HCT116 (cell line): ENCODE data around the gene ERICH6. TPM values are rescaled to one million over a fixed set of nuclear protein-coding genes. Genes with fewer than 3 reads are reported as not detected.

ENCODE experiments used
- ATAC-seq: fragments of 200-7000 bp; cut with Tn5 transposase; 2 replicates; pipeline ENCODE4 v1.9.1; 2020; ENCODE audit warnings: mild to moderate bottlenecking, moderate library complexity
- BruUV-seq: library from RNA; stranded (reverse); fragments of 400-500 nt; replicated peaks from 2 replicates; lab custom pipeline; 2021; lab: Mats Ljungman, UMichigan
- CTCF ChIA-PET: fragments of 300-600 bp; sonication (Branson Sonifier 250); formaldehyde crosslinking; loops from one replicate; lab custom pipeline; 2021; ENCODE audit warnings: antibody characterized with exemption; lab: Charles Lee
- POLR2A ChIA-PET: fragments of 300-600, 350-600 bp; sonication (Branson Sonifier 250); formaldehyde crosslinking; loops from one replicate; lab custom pipeline; 2021; ENCODE audit warnings: antibody characterized with exemption; lab: Charles Lee
- RAD21 ChIA-PET, 2 experiments: fragments of 300-600 bp; sonication (Branson Sonifier 250); formaldehyde crosslinking; loops; one replicate each; lab custom pipeline; 2023; ENCODE audit warnings: low total read pairs in 2 of 2; ENCODE audit not compliant: uncharacterized antibody in 2 of 2, unreplicated experiment in 2 of 2, low non-redundant PET in 1 of 2; lab: Charles Lee
- DNase-seq: peaks from one replicate; pipeline ENCODE4 v3.0.0-alpha.2; 2010; ENCODE audit warnings: low read depth, low spot score
- H2AFZ ChIP-seq: fragments of 200-600 bp; shearing (Covaris generic), sonication (generic); 2 replicates; pipeline ENCODE4 v1.6.1; 2017; ENCODE audit warnings: low read depth, mixed run types, mixed read lengths, antibody characterized with exemption, low read length; ENCODE audit not compliant: poor library complexity, severe bottlenecking
- H3K27ac ChIP-seq: 2 replicates; pipeline ENCODE4 v1.5.1; 2012; ENCODE audit warnings: low read depth, low read length
- H3K27me3 ChIP-seq: fragments of 200-600 bp; sonication (generic); 2 replicates; pipeline ENCODE4 v1.6.1; 2016; ENCODE audit warnings: mixed run types, low read length, mixed read lengths; ENCODE audit not compliant: insufficient read depth
- H3K36me3 ChIP-seq, 2 experiments: fragments of 200-500 bp in 1 of 2; fragments of 200-600 bp in 1 of 2; sonication (Bioruptor generic) in 1 of 2; sonication (generic) in 1 of 2; 2 replicates each; pipeline versions ENCODE4 v1.5.1 to v1.6.1; 2014 to 2016; ENCODE audit warnings: low read length in 2 of 2, inconsistent platforms in 1 of 2, mixed read lengths in 1 of 2, mixed run types in 1 of 2; ENCODE audit not compliant: insufficient read depth in 2 of 2, control insufficient read depth in 1 of 2
- H3K4me1 ChIP-seq, 2 experiments: fragments of 200-600 bp in 1 of 2; sonication (generic) in 1 of 2; 2 replicates each; pipeline versions ENCODE4 v1.5.1 to v1.6.1; 2012 to 2017; ENCODE audit warnings: low read length in 2 of 2, inconsistent platforms in 1 of 2, mild to moderate bottlenecking in 1 of 2, mixed read lengths in 1 of 2, mixed run types in 1 of 2, moderate library complexity in 1 of 2; ENCODE audit not compliant: insufficient read depth in 2 of 2, control insufficient read depth in 1 of 2
- H3K4me2 ChIP-seq: fragments of 200-600 bp; sonication (generic); 2 replicates; pipeline ENCODE4 v1.6.1; 2017; ENCODE audit warnings: mixed run types, low read length, mixed read lengths
- H3K4me3 ChIP-seq, 2 experiments: fragments of 200-600 bp in 1 of 2; sonication (generic) in 1 of 2; replicated peaks in 1 of 2; 2 replicates each; pipeline ENCODE4 v1.5.1; 2011 to 2016; ENCODE audit warnings: low read length in 2 of 2, control low read depth in 1 of 2, low read depth in 1 of 2, mild to moderate bottlenecking in 1 of 2, mixed read lengths in 1 of 2, mixed run types in 1 of 2
- H3K79me2 ChIP-seq: fragments of 200-600 bp; sonication (generic); 2 replicates; pipeline ENCODE4 v1.6.1; 2017; ENCODE audit warnings: mild to moderate bottlenecking, mixed run types, low read length, moderate library complexity, mixed read lengths; ENCODE audit not compliant: insufficient read depth
- H3K9ac ChIP-seq: fragments of 200-600 bp; sonication (generic); 2 replicates; pipeline ENCODE4 v1.6.1; 2016; ENCODE audit warnings: low read length, mixed read lengths
- H3K9me2 ChIP-seq: fragments of 200-600 bp; sonication (generic), shearing (Covaris generic); 2 replicates; pipeline ENCODE4 v1.6.1; 2017; ENCODE audit warnings: mixed run types, mild to moderate bottlenecking, moderate library complexity; ENCODE audit not compliant: insufficient read depth
- H3K9me3 ChIP-seq, 2 experiments: fragments of 200-500 bp in 1 of 2; fragments of 200-600 bp in 1 of 2; sonication (Bioruptor generic) in 1 of 2; sonication (generic) in 1 of 2; 2 replicates each; pipeline ENCODE4 v1.6.1; 2014 to 2017; ENCODE audit warnings: low read length in 2 of 2, mixed read lengths in 2 of 2, inconsistent platforms in 1 of 2, low read depth in 1 of 2, mild to moderate bottlenecking in 1 of 2, mixed run types in 1 of 2, moderate library complexity in 1 of 2; ENCODE audit not compliant: control insufficient read depth in 1 of 2, insufficient read depth in 1 of 2
- H4K20me1 ChIP-seq: fragments of 200-600 bp; sonication (generic), shearing (Covaris generic); 2 replicates; pipeline ENCODE4 v1.6.1; 2017; ENCODE audit warnings: mixed run types, mild to moderate bottlenecking, moderate library complexity; ENCODE audit not compliant: insufficient read depth
- ATF3 ChIP-seq: IDR thresholded peaks from 2 replicates; pipeline ENCODE4 v1.6.1; 2012
- CBX3 ChIP-seq: IDR thresholded peaks from 2 replicates; pipeline ENCODE4 v1.6.1; 2012; ENCODE audit warnings: low read depth
- EGR1 ChIP-seq: IDR thresholded peaks from 2 replicates; pipeline ENCODE4 v1.6.1; 2012; ENCODE audit warnings: low read depth
- ELF1 ChIP-seq: IDR thresholded peaks from 2 replicates; pipeline ENCODE4 v1.6.1; 2012; ENCODE audit warnings: low read depth, borderline replicate concordance
- FOSL1 ChIP-seq: IDR thresholded peaks from 2 replicates; pipeline ENCODE4 v1.6.1; 2012; ENCODE audit warnings: low read depth
- JUND ChIP-seq: IDR thresholded peaks from 2 replicates; pipeline ENCODE4 v1.6.1; 2012
- MAX ChIP-seq: IDR thresholded peaks from 2 replicates; pipeline ENCODE4 v1.6.1; 2012
- POLR2A ChIP-seq: IDR thresholded peaks from 2 replicates; pipeline ENCODE4 v1.7.0; 2011; ENCODE audit warnings: borderline replicate concordance; ENCODE audit not compliant: insufficient read depth, insufficient read length; ENCODE audit errors: extremely low read depth
- RAD21 ChIP-seq: IDR thresholded peaks from 2 replicates; pipeline ENCODE4 v1.6.1; 2012; ENCODE audit warnings: low read depth, mild to moderate bottlenecking
- SIN3A ChIP-seq: IDR thresholded peaks from 2 replicates; pipeline ENCODE4 v1.6.1; 2012; ENCODE audit warnings: low read depth
- TCF7L2 ChIP-seq: IDR thresholded peaks from 2 replicates; pipeline ENCODE4 v1.7.0; 2011; ENCODE audit warnings: borderline replicate concordance, inconsistent platforms; ENCODE audit not compliant: insufficient read depth, insufficient read length; ENCODE audit errors: extremely low read depth
- intact Hi-C: fragments of 100-400 bp; cut with micrococcal nuclease; formaldehyde crosslinking; loops from 2 replicates; pipeline ENCODE4 v1.10.0; 2022
- total RNA-seq: library from RNA; stranded (reverse); gene quantifications from one replicate; pipeline ENCODE4 v1.2.1, GENCODE V29; 2021; ENCODE audit not compliant: unreplicated experiment
- TF ChIP-seq, protein P1 (sequence below), 3 experiments: fragments of 200-600 bp in 1 of 3; sonication (generic) in 1 of 3; IDR thresholded peaks in 2 of 3; conservative IDR thresholded peaks in 1 of 3; 2 replicates each; pipeline ENCODE4 v1.5.1; 2012 to 2017; ENCODE audit warnings: low read depth in 2 of 3, low read length in 2 of 3, antibody characterized with exemption in 1 of 3, borderline replicate concordance in 1 of 3, control low read depth in 1 of 3, mild to moderate bottlenecking in 1 of 3, mixed read lengths in 1 of 3, mixed run types in 1 of 3, moderate library complexity in 1 of 3; ENCODE audit not compliant: insufficient read depth in 1 of 3

ERICH6 gene
- total RNA-seq, 1 experiment from 2014 or later, result not detected

DNA sequence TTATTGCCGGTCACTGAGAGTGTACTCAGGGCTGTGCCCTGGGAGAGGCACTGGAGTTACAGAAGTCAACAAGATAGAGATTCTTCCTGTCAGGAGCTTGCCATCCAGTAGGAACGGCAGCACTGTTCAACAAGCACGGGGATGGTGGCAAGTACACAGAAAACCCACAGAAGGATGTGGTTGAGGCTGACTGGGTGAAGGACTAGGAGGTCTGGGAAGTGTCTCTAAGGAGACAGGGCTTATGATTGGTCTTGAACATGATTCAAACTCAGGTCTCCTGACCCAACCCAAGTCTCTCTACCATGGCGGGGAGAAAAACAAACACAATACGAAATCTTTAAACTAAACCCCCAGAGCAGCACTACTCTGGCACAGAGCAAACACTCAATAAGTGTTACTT, 37.6 kb downstream of the ERICH6 start:
- no peak overlapping the region for H3K9ac ChIP-seq

More for the DNA sequence above, 37.6 kb downstream of the ERICH6 start:
- Histone ChIP-seq H3K79me2 (no peaks in the 10 kb centered on the region), H3K27ac (no peak overlapping the region), H3K4me3 (no peak overlapping the region), H2AFZ (no peak overlapping the region), H4K20me1 (no peaks in the 10 kb centered on the region), H3K4me2 (no peak overlapping the region), H3K27me3 (no peaks in the 10 kb centered on the region), H3K36me3 (no peaks in the 10 kb centered on the region), H3K9me3 (no peaks in the 10 kb centered on the region), H3K4me1 (no peaks in the 10 kb centered on the region), H3K9me2 (peaks cover 4% of the 10 kb centered on the region; the same call in 1 of the 2 replicates)
- ATAC-seq (no peak), DNase-seq (no peak)
- BruUV-seq, result no TSS peak
- CTCF ChIA-PET, result no interaction called here
- intact Hi-C loops, result no loop called here
- RAD21 ChIA-PET, result no interaction called here
- POLR2A ChIA-PET, result no interaction called here
- TF ChIP-seq EGR1 (no peak), JUND (no peak), FOSL1 (no peak), CBX3 (no peak), ELF1 (no peak), POLR2A (no peak), SIN3A (no peak), TCF7L2 (no peak), RAD21 (no peak), MAX (no peak), ATF3 (no peak)
- TF ChIP-seq, protein P1, sequence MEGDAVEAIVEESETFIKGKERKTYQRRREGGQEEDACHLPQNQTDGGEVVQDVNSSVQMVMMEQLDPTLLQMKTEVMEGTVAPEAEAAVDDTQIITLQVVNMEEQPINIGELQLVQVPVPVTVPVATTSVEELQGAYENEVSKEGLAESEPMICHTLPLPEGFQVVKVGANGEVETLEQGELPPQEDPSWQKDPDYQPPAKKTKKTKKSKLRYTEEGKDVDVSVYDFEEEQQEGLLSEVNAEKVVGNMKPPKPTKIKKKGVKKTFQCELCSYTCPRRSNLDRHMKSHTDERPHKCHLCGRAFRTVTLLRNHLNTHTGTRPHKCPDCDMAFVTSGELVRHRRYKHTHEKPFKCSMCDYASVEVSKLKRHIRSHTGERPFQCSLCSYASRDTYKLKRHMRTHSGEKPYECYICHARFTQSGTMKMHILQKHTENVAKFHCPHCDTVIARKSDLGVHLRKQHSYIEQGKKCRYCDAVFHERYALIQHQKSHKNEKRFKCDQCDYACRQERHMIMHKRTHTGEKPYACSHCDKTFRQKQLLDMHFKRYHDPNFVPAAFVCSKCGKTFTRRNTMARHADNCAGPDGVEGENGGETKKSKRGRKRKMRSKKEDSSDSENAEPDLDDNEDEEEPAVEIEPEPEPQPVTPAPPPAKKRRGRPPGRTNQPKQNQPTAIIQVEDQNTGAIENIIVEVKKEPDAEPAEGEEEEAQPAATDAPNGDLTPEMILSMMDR (IDR thresholded peaks at IDR 0.05 in 2 of 3, conservative IDR thresholded peaks at IDR 0.05 in 1 of 3; ENCODE audit: borderline replicate concordance in 1 of 3, insufficient read depth in 1 of 3, low read depth in 2 of 3, low read length in 2 of 3), result no peak
